ENCODE data around the gene WWOX. TPM values are rescaled to one million over a fixed set of nuclear protein-coding genes. Genes with fewer than 3 reads are reported as not detected.

Gene WWOX
- total RNA-seq, 1 donor from 2014 or later: 28.2 TPM

DNA sequence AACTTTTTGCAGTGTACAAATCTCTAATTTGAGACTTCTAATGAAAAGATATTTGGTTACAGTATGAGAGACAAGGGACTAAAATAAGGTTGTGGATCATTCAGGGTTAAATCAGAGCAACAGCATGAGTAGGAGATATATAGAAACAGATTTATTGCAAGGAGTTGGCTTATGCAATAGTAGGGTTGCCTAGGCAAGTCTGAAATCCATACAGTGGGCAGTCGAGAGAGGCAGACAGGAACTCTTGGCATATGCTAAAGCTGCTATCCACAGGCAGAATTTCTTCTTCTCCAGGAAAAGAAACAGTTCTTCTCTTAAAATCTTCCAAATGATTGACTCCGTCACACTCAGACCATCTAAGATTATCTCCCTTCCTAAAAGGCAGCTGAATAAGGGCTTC, 1000.3 kb downstream of the WWOX start:
- no peaks in the 10 kb centered on the region for H3K9me3 Mint-ChIP-seq
- no peak for TF ChIP-seq CTCF (conservative IDR thresholded peaks at IDR 0.05)

DNA sequence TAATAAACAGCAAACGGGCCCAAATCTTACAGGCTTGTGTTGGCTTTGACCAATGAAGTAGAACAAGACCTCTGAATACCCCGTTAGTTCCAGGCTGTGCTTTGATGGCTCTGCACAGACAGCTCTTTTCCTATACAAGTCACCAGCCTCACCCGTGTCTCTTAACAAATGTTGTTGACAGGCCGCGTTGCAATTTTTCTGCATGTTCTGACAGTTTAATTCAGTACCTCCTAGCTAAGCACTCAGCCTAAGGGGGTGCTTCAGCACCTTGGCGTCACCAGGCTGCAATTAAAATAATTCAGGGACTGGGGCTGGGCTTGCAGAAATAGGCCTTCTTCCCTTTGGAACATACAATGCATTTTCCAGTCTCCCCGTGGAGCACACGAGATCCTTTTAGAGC, 1001.0 kb downstream of the WWOX start:
- Mint-ChIP-seq H3K9me3 (no peaks in the 10 kb centered on the region), H3K27ac (no peak overlapping the region), H3K4me1 (ENCODE audit: unreplicated experiment) (peaks cover 22% of the 10 kb centered on the region), H3K27me3 (peaks cover 24% of the 10 kb centered on the region), H3K36me3 (no peaks in the 10 kb centered on the region), H3K4me3 (no peak overlapping the region)
- TF ChIP-seq CTCF (conservative IDR thresholded peaks at IDR 0.05): no peak
- DNase-seq (ENCODE audit: extremely low spot score, unreplicated experiment): no peak

More for the DNA sequence above, 1000.3 kb downstream of the WWOX start:
- Mint-ChIP-seq H3K4me3 (no peak overlapping the region), H3K27ac (no peak overlapping the region), H3K36me3 (no peaks in the 10 kb centered on the region), H3K4me1 (ENCODE audit: unreplicated experiment) (peaks cover 22% of the 10 kb centered on the region), H3K27me3 (peaks cover 28% of the 10 kb centered on the region)
- no peak for DNase-seq (ENCODE audit: extremely low spot score, unreplicated experiment)

DNA sequence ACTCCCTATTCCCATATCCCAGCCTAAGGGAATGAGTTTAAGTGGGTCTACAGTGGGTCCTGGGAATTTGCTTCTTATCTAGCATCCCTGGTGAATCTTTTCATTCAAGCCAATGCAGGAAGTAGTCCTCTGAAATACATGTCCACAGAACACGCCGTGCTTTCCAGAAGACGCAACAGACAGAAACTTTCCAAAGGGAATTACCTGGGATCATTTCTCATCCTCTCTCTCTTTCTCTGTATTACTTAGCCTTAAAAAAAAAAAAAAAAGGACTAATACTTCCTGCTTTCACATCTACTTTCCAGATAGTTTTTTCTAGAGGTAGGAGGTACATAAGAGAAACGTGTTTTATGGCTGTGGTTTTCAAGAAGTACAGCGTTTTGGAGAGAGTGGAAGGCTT, 1002.0 kb downstream of the WWOX start:
- peaks cover 18% of the 10 kb centered on the region for H3K4me1 Mint-ChIP-seq (ENCODE audit: unreplicated experiment)

DNA sequence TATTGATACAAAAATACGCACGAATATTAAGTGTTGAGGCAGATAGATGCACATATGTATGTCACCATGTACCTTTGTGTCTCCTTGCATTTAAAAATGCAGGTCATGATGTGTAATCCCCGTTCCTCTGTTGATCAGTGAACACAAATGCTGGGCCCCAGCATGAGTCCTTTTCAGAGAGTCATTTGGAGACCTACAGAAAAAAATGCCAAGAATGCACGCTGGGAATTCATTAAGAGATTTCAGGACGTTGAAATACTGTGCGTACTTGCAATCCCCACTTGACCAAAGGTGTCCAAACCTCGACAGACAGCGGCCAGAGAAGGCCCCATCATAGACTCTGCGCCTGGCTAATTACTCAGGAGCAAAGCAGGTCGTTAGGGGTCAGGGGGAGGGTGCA, 1005.1 kb downstream of the WWOX start:
- Mint-ChIP-seq H3K36me3 (no peaks in the 10 kb centered on the region), H3K27ac (no peak overlapping the region), H3K4me1 (ENCODE audit: unreplicated experiment) (peaks cover 11% of the 10 kb centered on the region), H3K9me3 (no peaks in the 10 kb centered on the region), H3K4me3 (no peak overlapping the region), H3K27me3 (peaks cover 10% of the 10 kb centered on the region)
- no peak for DNase-seq (ENCODE audit: extremely low spot score, unreplicated experiment)
- no peak for TF ChIP-seq CTCF (conservative IDR thresholded peaks at IDR 0.05)

More for the DNA sequence above, 1002.0 kb downstream of the WWOX start:
- H3K4me3 Mint-ChIP-seq: no peak overlapping the region
- no peak overlapping the region for H3K27ac Mint-ChIP-seq
- DNase-seq (ENCODE audit: extremely low spot score, unreplicated experiment): no peak
- no peaks in the 10 kb centered on the region for H3K9me3 Mint-ChIP-seq
- no peak for TF ChIP-seq CTCF (conservative IDR thresholded peaks at IDR 0.05)
- H3K36me3 Mint-ChIP-seq: no peaks in the 10 kb centered on the region
- H3K27me3 Mint-ChIP-seq: peaks cover 21% of the 10 kb centered on the region

DNA sequence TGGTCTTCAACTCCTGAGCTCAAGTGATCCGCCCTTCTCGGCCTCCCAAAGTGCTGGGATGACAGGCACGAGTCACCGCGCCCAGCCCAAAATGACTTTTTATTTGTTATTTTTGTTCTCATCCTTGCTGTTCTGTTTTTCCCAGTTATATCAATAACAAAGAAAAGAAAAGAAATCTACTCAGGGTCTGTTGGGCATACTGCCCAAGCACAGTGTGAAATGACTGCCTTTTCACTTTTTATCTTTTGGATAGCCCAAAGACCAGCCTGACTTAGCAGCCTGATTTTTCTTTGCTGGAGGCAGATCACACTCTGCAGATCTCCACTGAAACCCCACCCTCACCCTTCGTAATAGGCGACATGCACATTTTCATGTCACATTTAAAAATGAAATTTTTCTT, 1007.8 kb downstream of the WWOX start:
- DNase-seq (ENCODE audit: extremely low spot score, unreplicated experiment): no peak
- peaks cover 4% of the 10 kb centered on the region for H3K27me3 Mint-ChIP-seq
- no peak for TF ChIP-seq CTCF (conservative IDR thresholded peaks at IDR 0.05)
- no peaks in the 10 kb centered on the region for H3K9me3 Mint-ChIP-seq
- no peaks in the 10 kb centered on the region for H3K36me3 Mint-ChIP-seq
- no peak overlapping the region for H3K27ac Mint-ChIP-seq
- H3K4me3 Mint-ChIP-seq: no peak overlapping the region
- H3K4me1 Mint-ChIP-seq (ENCODE audit: unreplicated experiment): peaks cover 7% of the 10 kb centered on the region

- Mint-ChIP-seq H3K4me1 (ENCODE audit: unreplicated experiment) (peaks cover 13% of the 10 kb centered on the region), H3K27me3 (no peaks in the 10 kb centered on the region), H3K36me3 (no peaks in the 10 kb centered on the region), H3K4me3 (no peak overlapping the region), H3K27ac (no peak overlapping the region), H3K9me3 (no peaks in the 10 kb centered on the region)
- no peak for TF ChIP-seq CTCF (conservative IDR thresholded peaks at IDR 0.05)
- DNase-seq (ENCODE audit: extremely low spot score, unreplicated experiment): no peak
These were observed 1010.3 kb downstream of the WWOX start for GRCh38 chr16:79109771-79110170.
